NB4 (cell line): ENCODE measurements around the gene TADA1.

Experiments used
- DNase-seq: peaks from one replicate; pipeline ENCODE4 v3.0.0; 2010; ENCODE audit warnings: low read depth
- H3K4me3 ChIP-seq: one replicate; pipeline ENCODE4 v1.5.1; 2011; ENCODE audit warnings: mild to moderate bottlenecking, low read depth, low read length, moderate library complexity
- CTCF ChIP-seq: IDR thresholded peaks from one replicate; pipeline ENCODE4 v1.5.1; 2012; ENCODE audit warnings: low read depth, low read length
- MAX ChIP-seq: IDR thresholded peaks from 2 replicates; pipeline ENCODE4 v1.6.1; 2011; ENCODE audit warnings: low read depth, low read length
- MYC ChIP-seq: IDR thresholded peaks from 2 replicates; pipeline ENCODE4 v1.6.1; 2011; ENCODE audit warnings: low read depth, low read length
- POLR2A ChIP-seq: IDR thresholded peaks from 2 replicates; pipeline ENCODE4 v1.6.1; 2011; ENCODE audit warnings: mild to moderate bottlenecking; ENCODE audit not compliant: insufficient read length; ENCODE audit errors: extremely low read depth

TADA1 gene, protein sequence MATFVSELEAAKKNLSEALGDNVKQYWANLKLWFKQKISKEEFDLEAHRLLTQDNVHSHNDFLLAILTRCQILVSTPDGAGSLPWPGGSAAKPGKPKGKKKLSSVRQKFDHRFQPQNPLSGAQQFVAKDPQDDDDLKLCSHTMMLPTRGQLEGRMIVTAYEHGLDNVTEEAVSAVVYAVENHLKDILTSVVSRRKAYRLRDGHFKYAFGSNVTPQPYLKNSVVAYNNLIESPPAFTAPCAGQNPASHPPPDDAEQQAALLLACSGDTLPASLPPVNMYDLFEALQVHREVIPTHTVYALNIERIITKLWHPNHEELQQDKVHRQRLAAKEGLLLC

GRCh38 chr1:166875734-166876539 lies at the start of gene TADA1:
Gene TADA1 (minus strand): TSS chr1:166876264. CDS start chr1:166876233, 31 bp downstream.
- peak within 1 kb of the TSS; percentile 83 for H3K4me3 ChIP-seq
- no peak for TF ChIP-seq CTCF
- TF ChIP-seq MAX = peak; percentile 89
- TF ChIP-seq POLR2A = peak; percentile 65
- TF ChIP-seq MYC = peak; percentile 91
- DNase-seq = peak; percentile 99

DNA sequence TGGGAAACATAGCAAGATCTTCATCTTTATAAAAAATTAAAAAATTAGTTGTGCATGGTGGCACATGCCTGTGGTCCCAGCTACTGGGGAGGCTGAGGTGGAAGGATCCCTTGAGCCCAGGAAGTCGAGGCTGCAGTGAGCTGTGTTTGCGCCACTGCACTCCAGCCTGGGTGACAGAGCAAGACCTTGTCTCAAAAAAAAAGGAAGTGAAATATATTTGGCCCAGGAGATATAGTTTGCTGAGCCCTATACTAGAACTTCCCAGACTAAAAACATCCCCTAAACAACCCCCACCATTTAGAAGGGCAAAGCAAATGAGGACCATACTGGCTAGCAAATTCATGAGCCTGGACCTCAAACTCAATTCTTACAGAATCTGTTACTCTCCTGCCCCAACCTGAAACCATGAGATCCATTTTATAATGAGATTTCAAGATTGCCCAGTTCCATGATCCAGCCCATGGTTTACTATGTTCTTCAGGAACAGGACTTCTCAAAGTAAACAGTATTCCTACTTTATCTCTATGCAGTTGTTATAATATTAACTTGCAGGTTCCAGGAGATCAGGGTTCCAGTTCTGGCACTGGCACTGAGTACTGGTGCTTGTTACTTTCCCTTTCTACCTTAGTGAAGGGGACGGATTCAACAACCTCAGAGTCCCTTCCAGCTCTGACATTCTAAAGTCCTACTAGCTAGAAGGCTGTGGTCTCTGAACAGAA lies 48.9 kb upstream of the TADA1 start:
- no peak for TF ChIP-seq MAX
- TF ChIP-seq MYC = no peak
- TF ChIP-seq POLR2A = no peak
- no peak for TF ChIP-seq CTCF
- H3K4me3 ChIP-seq = no peak overlapping the region
- DNase-seq = peak; percentile 12

DNA sequence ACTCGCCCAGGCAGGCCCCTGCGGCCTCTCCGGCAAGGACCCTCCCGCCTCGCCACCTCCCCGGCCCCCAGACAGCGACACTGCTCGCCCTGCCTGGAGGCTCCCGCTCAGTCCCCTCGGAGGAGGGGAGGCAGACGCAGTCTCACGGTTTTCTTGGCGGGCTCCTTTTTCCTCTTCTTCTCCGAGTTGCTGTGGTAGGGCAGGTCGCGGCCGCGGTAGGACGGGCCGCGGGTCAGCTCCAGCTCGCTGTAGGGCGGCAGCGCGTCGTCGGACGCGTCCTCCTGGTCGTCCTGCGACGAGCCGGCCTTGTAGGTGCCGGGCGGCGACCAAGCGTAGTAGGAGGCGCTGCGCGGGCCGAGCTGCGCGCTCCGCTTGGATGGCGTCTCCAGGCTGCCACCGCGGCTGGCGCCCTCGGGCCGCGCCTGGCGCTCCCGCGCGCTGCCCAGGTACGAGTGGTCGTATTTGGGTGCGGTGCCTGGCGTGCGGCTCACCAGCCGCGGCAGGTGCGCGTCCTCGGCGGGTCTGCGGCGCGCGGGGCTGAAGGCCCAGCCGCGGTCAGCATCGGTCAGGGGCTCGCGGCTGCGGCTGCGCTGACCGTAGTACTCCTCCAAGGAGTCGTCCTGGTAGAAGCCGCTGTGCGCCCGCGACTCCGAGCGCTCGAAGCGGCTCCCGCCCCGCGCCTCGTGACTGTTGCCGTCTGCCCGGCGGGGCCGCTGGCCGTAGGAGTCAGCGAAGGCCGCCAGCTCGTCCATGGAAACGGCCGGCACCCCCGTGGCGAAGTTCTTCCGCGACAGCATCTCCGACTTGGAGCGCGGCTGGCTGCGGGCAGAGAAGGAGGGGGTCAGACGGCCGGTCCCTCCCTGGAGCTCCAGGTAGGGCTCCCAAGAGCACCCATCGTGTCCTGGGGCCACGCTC lies 44.8 kb upstream of the TADA1 start:
- DNase-seq = no peak
- no peak overlapping the region for H3K4me3 ChIP-seq
- TF ChIP-seq CTCF (no peak), MYC (no peak), POLR2A (no peak), MAX (no peak)

- TF ChIP-seq MYC (no peak), POLR2A (no peak), CTCF (no peak), MAX (no peak)
- DNase-seq = no peak
- H3K4me3 ChIP-seq = no peak overlapping the region
Observed at GRCh38 chr1:166918956-166919316, 42.9 kb upstream of the TADA1 start.
